Type B pancreatic cell (in vitro differentiated cells): ENCODE results near the gene CRYGA. TPM values are rescaled to one million over a fixed set of nuclear protein-coding genes. Genes with fewer than 3 reads are reported as not detected.
"Not testable (repeated sequence)": the region's sequence is repeated elsewhere in the genome, so short reads cannot be mapped to it uniquely, and the experiment has no call there.

ENCODE experiments used
- DNase-seq: peaks from one replicate; pipeline ENCODE4 v3.0.0; 2021; ENCODE audit warnings: mixed read lengths; ENCODE audit not compliant: unreplicated experiment; ENCODE audit errors: extremely low spot score
- H3K27ac Mint-ChIP-seq: 2 replicates; pipeline ENCODE4 v1.8.0; 2021; ENCODE audit warnings: mild to moderate bottlenecking, mixed read lengths
- H3K27me3 Mint-ChIP-seq: 2 replicates; pipeline ENCODE4 v1.8.0; 2021; ENCODE audit warnings: mixed read lengths
- H3K36me3 Mint-ChIP-seq: 2 replicates; pipeline ENCODE4 v1.8.0; 2021; ENCODE audit warnings: mixed read lengths
- H3K4me1 Mint-ChIP-seq: one replicate; pipeline ENCODE4 v1.8.0; 2021; ENCODE audit warnings: mixed read lengths; ENCODE audit not compliant: unreplicated experiment
- H3K4me3 Mint-ChIP-seq: 2 replicates; pipeline ENCODE4 v1.8.0; 2021; ENCODE audit warnings: mild to moderate bottlenecking, mixed read lengths
- H3K9me3 Mint-ChIP-seq: 2 replicates; pipeline ENCODE4 v1.8.0; 2021; ENCODE audit warnings: mixed read lengths
- total RNA-seq: library from RNA; stranded (reverse); gene quantifications from 2 replicates; pipeline ENCODE4 v1.2.1, GENCODE V29; 2021; ENCODE audit warnings: low replicate concordance
- TF ChIP-seq, protein P1 (sequence below): fragments of 200-600 bp; sonication (generic); conservative IDR thresholded peaks from 2 replicates; pipeline ENCODE4 v1.5.0; 2021; ENCODE audit warnings: antibody characterized with exemption, mild to moderate bottlenecking

CRYGA gene
- total RNA-seq, 1 donor from 2014 or later = not detected

- DNase-seq = no peak
- Mint-ChIP-seq H3K4me3 (no peak overlapping the region), H3K9me3 (no peaks in the 10 kb centered on the region), H3K27me3 (peaks cover 4% of the 10 kb centered on the region), H3K27ac (no peak overlapping the region), H3K4me1 (peaks cover 19% of the 10 kb centered on the region), H3K36me3 (no peaks in the 10 kb centered on the region)
- TF ChIP-seq, protein P1, sequence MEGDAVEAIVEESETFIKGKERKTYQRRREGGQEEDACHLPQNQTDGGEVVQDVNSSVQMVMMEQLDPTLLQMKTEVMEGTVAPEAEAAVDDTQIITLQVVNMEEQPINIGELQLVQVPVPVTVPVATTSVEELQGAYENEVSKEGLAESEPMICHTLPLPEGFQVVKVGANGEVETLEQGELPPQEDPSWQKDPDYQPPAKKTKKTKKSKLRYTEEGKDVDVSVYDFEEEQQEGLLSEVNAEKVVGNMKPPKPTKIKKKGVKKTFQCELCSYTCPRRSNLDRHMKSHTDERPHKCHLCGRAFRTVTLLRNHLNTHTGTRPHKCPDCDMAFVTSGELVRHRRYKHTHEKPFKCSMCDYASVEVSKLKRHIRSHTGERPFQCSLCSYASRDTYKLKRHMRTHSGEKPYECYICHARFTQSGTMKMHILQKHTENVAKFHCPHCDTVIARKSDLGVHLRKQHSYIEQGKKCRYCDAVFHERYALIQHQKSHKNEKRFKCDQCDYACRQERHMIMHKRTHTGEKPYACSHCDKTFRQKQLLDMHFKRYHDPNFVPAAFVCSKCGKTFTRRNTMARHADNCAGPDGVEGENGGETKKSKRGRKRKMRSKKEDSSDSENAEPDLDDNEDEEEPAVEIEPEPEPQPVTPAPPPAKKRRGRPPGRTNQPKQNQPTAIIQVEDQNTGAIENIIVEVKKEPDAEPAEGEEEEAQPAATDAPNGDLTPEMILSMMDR = no peak
These were observed 35.3 kb downstream of the CRYGA start for GRCh38 chr2:208128136-208128535.

DNA sequence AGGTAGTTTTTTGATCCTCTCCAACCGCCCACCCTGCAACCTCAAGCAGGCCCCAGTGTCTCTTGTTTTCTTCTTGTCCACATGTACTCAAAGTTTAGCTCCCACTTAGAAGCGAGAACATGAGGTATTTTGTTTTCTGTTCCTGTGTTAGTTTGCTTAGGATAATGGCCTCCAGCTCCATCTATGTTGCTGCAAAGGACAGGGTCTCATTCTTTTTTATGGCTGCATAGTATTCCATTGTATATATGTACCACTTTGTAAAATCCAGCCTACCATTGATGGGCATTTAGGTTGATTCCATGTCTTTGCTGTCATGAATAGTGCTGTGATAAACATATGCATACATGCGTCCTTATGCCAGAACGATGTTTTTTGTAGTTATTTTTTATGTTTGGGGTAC lies 36.3 kb downstream of the CRYGA start:
- Mint-ChIP-seq H3K9me3 (no peaks in the 10 kb centered on the region), H3K4me3 (no peak overlapping the region), H3K4me1 (peaks cover 15% of the 10 kb centered on the region), H3K27ac (no peak overlapping the region), H3K27me3 (peaks cover 4% of the 10 kb centered on the region), H3K36me3 (no peaks in the 10 kb centered on the region)
- TF ChIP-seq, protein P1 = no peak
- DNase-seq = no peak

DNA sequence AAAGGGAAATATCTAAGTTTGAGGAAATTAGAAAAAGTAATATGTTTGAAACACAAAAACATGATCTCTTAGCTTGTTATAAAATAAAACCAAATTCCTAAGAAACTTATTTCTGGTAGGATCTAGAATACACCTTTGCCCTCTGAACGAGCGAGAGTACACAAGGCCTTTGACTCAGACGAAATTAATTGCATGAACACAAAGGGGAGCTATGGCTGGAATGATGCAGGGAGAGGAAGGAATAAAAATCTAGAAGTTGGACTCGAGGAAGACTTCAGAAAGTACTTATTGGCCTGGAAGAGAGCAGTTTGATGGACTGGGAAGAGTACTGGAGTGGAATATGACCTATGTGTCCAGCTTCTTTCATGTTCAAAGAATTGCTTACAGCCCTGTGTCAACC lies 38.1 kb downstream of the CRYGA start:
- Mint-ChIP-seq H3K27ac (no peak overlapping the region), H3K9me3 (no peaks in the 10 kb centered on the region), H3K4me3 (no peak overlapping the region), H3K36me3 (no peaks in the 10 kb centered on the region), H3K4me1 (peaks cover 7% of the 10 kb centered on the region), H3K27me3 (peaks cover 4% of the 10 kb centered on the region)
- TF ChIP-seq, protein P1 = no peak
- DNase-seq = no peak

GRCh38 chr2:208124013-208124715 lies 39.2 kb downstream of the CRYGA start, which contains the start of gene CRYGD:
Gene CRYGD, minus strand, starts transcription at chr2:208124524. Its CDS starts 51 bp downstream, at chr2:208124473.
- not testable (repeated sequence) for H3K36me3 Mint-ChIP-seq, H3K27me3 Mint-ChIP-seq, H3K9me3 Mint-ChIP-seq, DNase-seq, H3K27ac Mint-ChIP-seq, H3K4me1 Mint-ChIP-seq
- H3K4me3 Mint-ChIP-seq = peak within 1 kb of the TSS; percentile 24

DNA sequence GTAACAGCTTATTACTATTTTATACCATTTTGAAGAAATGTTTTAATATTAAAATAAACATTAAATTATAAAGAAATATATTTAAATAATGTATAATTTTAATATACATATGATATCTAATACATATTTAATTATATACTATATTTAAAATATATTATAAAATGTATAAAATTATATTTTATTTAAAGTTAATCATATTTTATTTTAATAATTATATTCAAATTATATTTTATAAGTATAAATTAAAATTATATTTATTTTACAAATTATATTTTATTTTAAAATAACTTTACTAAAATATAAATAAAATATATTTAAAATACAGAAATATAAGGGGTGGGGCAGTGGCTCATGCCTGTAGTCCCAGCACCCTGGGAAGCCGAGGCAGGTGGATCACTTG lies 41.1 kb downstream of the CRYGA start:
- no peaks in the 10 kb centered on the region for H3K36me3 Mint-ChIP-seq
- no peak overlapping the region for H3K4me3 Mint-ChIP-seq
- peaks cover under 1% of the 10 kb centered on the region for H3K9me3 Mint-ChIP-seq
- TF ChIP-seq, protein P1 = no peak
- H3K27ac Mint-ChIP-seq = no peak overlapping the region
- peaks cover 4% of the 10 kb centered on the region for H3K27me3 Mint-ChIP-seq
- no peaks in the 10 kb centered on the region for H3K4me1 Mint-ChIP-seq
- DNase-seq = no peak

DNA sequence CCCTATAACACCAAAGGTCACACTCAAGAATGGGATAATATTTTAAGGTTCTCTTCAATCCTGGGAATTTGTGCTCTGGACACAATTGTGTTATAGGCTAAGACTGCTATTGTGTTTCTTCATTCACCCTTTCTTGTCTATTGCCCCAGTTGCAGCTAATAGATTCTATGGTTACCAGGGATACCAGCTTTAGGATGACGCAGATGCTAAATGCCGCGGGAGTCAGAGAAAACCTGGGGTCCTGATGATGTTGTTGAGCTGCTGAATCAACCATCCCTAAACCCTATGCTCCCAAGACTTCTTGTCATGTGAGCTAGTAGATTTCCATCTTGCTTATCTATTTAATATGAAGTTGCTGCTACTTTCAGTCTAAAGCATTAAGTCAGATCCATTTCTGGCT lies 44.5 kb downstream of the CRYGA start:
- Mint-ChIP-seq H3K9me3 (peaks cover 4% of the 10 kb centered on the region), H3K27ac (no peak overlapping the region)

GRCh38 chr2:208117390-208117789 lies 46.0 kb downstream of the CRYGA start:
- DNase-seq, H3K4me3 Mint-ChIP-seq, H3K36me3 Mint-ChIP-seq, H3K27ac Mint-ChIP-seq, H3K9me3 Mint-ChIP-seq, H3K27me3 Mint-ChIP-seq: not testable (repeated sequence)
- H3K4me1 Mint-ChIP-seq = peaks cover 12% of the 10 kb centered on the region

More for the DNA sequence above, 44.5 kb downstream of the CRYGA start:
- TF ChIP-seq, protein P1 = no peak
- peaks cover 3% of the 10 kb centered on the region for H3K27me3 Mint-ChIP-seq
- H3K36me3 Mint-ChIP-seq = no peaks in the 10 kb centered on the region
- no peaks in the 10 kb centered on the region for H3K4me1 Mint-ChIP-seq
- DNase-seq = no peak
- H3K4me3 Mint-ChIP-seq = no peak overlapping the region
